ENCODE measurements around the gene CCDC85C. TPM values are rescaled to one million over a fixed set of nuclear protein-coding genes. Genes with fewer than 3 reads are reported as not detected.

Gene CCDC85C
- total RNA-seq, 2 experiments from 2014 or later: 5.8 to 7.5 TPM

DNA sequence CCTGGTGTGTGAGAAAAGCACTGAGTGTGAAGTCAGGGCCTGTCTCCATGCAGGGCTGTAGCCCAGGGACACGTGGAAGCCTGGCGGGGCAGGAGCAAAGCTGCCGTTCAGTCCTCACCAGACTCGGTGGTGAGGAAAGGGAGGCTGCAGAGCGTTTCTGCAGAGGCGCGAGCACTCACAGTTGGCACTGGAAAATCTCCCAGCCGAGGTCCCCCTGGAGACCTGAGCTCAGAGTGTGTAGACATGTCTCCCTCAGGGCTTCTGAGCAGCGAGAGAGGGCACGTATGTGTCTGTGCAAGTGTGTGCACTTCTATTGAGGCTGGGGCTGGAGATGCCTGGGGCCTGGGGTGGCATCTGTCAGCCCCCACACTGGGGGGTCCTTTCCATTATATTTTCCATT, 29.9 kb upstream of the CCDC85C start:
- Mint-ChIP-seq H3K9me3 (no peaks in the 10 kb centered on the region), H3K4me1 (ENCODE audit: low read depth) (peaks cover 2% of the 10 kb centered on the region)
- H3K4me3 ChIP-seq (ENCODE audit: low read length): no peak overlapping the region

DNA sequence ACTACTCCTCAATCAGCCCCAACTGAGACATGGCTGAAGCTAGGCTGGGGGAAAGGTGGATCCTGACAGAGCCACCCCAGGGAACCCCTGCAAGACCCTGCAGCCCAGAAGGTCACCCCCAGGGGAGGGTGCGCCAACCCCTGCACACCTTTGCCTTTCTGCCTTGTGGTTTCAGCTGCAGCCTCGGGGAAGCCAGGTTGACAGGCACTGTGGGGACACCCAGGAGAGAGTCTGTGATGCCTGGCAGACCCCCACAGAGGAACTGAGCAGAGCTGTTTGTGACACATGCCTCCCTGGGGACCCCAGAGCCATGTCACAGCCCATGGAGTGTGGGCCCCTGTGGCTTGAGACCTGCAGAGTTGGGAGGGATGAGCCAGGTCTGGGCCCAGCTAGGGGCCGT, 29.1 kb upstream of the CCDC85C start:
- no peak overlapping the region for H3K27ac Mint-ChIP-seq

More for the DNA sequence above, 29.9 kb upstream of the CCDC85C start:
- ATAC-seq (ENCODE audit: poor library complexity) (no peak), DNase-seq (no peak)
- no peak overlapping the region for H3K4me3 Mint-ChIP-seq
- Histone ChIP-seq H3K27me3 (ENCODE audit: control insufficient read depth in 1 of 2, insufficient read depth in 2 of 2, low read length in 2 of 2) (no peaks in the 10 kb centered on the region), H3K36me3 (ENCODE audit: insufficient read depth, low read length) (no peaks in the 10 kb centered on the region), H3K4me1 (ENCODE audit: insufficient read depth, low read length) (peaks cover 3% of the 10 kb centered on the region), H3K9me3 (ENCODE audit: control insufficient read depth in 1 of 2, insufficient read depth in 1 of 2, low read length in 2 of 2) (no peaks in the 10 kb centered on the region), H3K27ac (ENCODE audit: low read depth in 1 of 2, low read length in 2 of 2) (no peak overlapping the region)
- no peak overlapping the region for H3K27ac Mint-ChIP-seq
- TF ChIP-seq, protein P1, sequence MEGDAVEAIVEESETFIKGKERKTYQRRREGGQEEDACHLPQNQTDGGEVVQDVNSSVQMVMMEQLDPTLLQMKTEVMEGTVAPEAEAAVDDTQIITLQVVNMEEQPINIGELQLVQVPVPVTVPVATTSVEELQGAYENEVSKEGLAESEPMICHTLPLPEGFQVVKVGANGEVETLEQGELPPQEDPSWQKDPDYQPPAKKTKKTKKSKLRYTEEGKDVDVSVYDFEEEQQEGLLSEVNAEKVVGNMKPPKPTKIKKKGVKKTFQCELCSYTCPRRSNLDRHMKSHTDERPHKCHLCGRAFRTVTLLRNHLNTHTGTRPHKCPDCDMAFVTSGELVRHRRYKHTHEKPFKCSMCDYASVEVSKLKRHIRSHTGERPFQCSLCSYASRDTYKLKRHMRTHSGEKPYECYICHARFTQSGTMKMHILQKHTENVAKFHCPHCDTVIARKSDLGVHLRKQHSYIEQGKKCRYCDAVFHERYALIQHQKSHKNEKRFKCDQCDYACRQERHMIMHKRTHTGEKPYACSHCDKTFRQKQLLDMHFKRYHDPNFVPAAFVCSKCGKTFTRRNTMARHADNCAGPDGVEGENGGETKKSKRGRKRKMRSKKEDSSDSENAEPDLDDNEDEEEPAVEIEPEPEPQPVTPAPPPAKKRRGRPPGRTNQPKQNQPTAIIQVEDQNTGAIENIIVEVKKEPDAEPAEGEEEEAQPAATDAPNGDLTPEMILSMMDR (IDR thresholded peaks at IDR 0.05): no peak
- CTCF ChIA-PET: no interaction called here
- intact Hi-C loops (cut with DNase I, micrococcal nuclease): no loop called here
- no peaks in the 10 kb centered on the region for H3K36me3 Mint-ChIP-seq (ENCODE audit: low read depth)
- H3K27me3 Mint-ChIP-seq: peaks cover 2% of the 10 kb centered on the region
- POLR2A ChIA-PET: no interaction called here

DNA sequence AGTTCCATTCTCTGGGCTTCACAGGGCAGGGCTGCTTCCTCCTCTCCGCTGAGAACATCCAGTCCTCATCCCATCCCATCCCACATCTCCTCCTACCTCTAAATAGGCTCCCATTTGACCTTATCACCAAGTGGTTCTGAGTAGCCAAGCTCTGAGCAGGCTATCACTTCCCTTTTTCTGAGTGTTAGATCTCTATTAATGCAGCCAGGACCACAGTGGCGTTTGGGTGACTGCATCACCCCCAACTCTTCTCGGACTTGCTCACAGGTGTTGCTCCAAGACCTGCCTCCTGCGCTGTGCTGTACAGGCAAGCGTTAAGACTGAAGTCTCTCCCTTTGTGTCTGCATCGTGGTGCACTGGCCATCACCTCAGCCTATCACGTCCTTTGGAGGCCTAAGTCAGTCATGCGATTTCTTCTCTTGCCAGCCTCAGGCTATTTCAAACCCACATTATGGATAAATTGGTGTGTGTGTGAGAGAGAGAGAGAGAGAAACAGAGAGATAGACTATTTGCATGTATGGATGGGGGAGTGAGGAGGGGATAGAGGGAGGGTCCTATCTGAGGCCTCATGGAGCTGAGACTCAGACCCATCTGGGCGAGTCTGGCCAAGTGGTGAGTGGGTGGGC, 28.5 kb upstream of the CCDC85C start:
- no peak overlapping the region for H3K27ac ChIP-seq (ENCODE audit: low read depth in 1 of 2, low read length in 2 of 2)
- ATAC-seq (ENCODE audit: poor library complexity) (no peak), DNase-seq (no peak)
- peaks cover 3% of the 10 kb centered on the region for H3K4me1 Mint-ChIP-seq (ENCODE audit: low read depth)
- no peaks in the 10 kb centered on the region for H3K36me3 Mint-ChIP-seq (ENCODE audit: low read depth)
- H3K9me3 ChIP-seq (ENCODE audit: control insufficient read depth in 1 of 2, insufficient read depth in 1 of 2, low read length in 2 of 2): no peaks in the 10 kb centered on the region
- no peak overlapping the region for H3K4me3 ChIP-seq (ENCODE audit: low read length)
- H3K4me1 ChIP-seq (ENCODE audit: insufficient read depth, low read length): peaks cover 7% of the 10 kb centered on the region
- no peaks in the 10 kb centered on the region for H3K27me3 ChIP-seq (ENCODE audit: control insufficient read depth in 1 of 2, insufficient read depth in 2 of 2, low read length in 2 of 2)
- no peak overlapping the region for H3K4me3 Mint-ChIP-seq
- TF ChIP-seq, protein P1 (IDR thresholded peaks at IDR 0.05): no peak
- no peaks in the 10 kb centered on the region for H3K36me3 ChIP-seq (ENCODE audit: insufficient read depth, low read length)
- intact Hi-C loops (cut with DNase I, micrococcal nuclease): no loop called here
- no peak overlapping the region for H3K27ac Mint-ChIP-seq
- ChIA-PET POLR2A (no interaction called here), CTCF (no interaction called here)
- no peaks in the 10 kb centered on the region for H3K9me3 Mint-ChIP-seq
- H3K27me3 Mint-ChIP-seq: peaks cover 5% of the 10 kb centered on the region

More for the DNA sequence above, 29.1 kb upstream of the CCDC85C start:
- H3K36me3 Mint-ChIP-seq (ENCODE audit: low read depth): no peaks in the 10 kb centered on the region
- intact Hi-C loops (cut with DNase I, micrococcal nuclease): no loop called here
- H3K4me3 Mint-ChIP-seq: no peak overlapping the region
- no peaks in the 10 kb centered on the region for H3K36me3 ChIP-seq (ENCODE audit: insufficient read depth, low read length)
- peaks cover 5% of the 10 kb centered on the region for H3K27me3 Mint-ChIP-seq
- no peaks in the 10 kb centered on the region for H3K27me3 ChIP-seq (ENCODE audit: control insufficient read depth in 1 of 2, insufficient read depth in 2 of 2, low read length in 2 of 2)
- H3K9me3 Mint-ChIP-seq: no peaks in the 10 kb centered on the region
- ChIA-PET POLR2A (no interaction called here), CTCF (no interaction called here)
- H3K4me3 ChIP-seq (ENCODE audit: low read length): no peak overlapping the region
- H3K9me3 ChIP-seq (ENCODE audit: control insufficient read depth in 1 of 2, insufficient read depth in 1 of 2, low read length in 2 of 2): no peaks in the 10 kb centered on the region
- H3K27ac ChIP-seq (ENCODE audit: low read depth in 1 of 2, low read length in 2 of 2): no peak overlapping the region
- H3K4me1 Mint-ChIP-seq (ENCODE audit: low read depth): peaks cover 3% of the 10 kb centered on the region
- DNase-seq (no peak), ATAC-seq (ENCODE audit: poor library complexity) (no peak)
- H3K4me1 ChIP-seq (ENCODE audit: insufficient read depth, low read length): peaks cover 7% of the 10 kb centered on the region
- TF ChIP-seq, protein P1 (IDR thresholded peaks at IDR 0.05): no peak
